ENCODE results near the gene COA7.

GRCh38 chr1:52665006-52665941, 32.9 kb downstream of the COA7 start:
- no peak for TF ChIP-seq CTCF (IDR thresholded peaks at IDR 0.05)
- TF ChIP-seq POLR2A (IDR thresholded peaks at IDR 0.05), result no peak
